OCI-LY7 (cell line): ENCODE results near the gene RGS17. TPM values are rescaled to one million over a fixed set of nuclear protein-coding genes. Genes with fewer than 3 reads are reported as not detected.

Source experiments
- BruUV-seq: library from RNA; stranded (reverse); fragments of 400-500 nt; replicated peaks from 2 replicates; lab custom pipeline; 2021; lab: Mats Ljungman, UMichigan
- CTCF ChIA-PET: fragments of 300-600 bp; sonication (Branson Sonifier 250); formaldehyde crosslinking; loops from one replicate; lab custom pipeline; 2022; ENCODE audit warnings: antibody characterized with exemption; ENCODE audit not compliant: unreplicated experiment; lab: Charles Lee
- POLR2A ChIA-PET: fragments of 300-600 bp; sonication (Branson Sonifier 250); formaldehyde crosslinking; loops from one replicate; lab custom pipeline; 2022; ENCODE audit warnings: antibody characterized with exemption; lab: Charles Lee
- DNase-seq: peaks from one replicate; pipeline ENCODE4 v3.0.0-alpha.2; 2015; ENCODE audit warnings: low spot score
- H2AFZ ChIP-seq: fragments of 200-600 bp; sonication (generic), shearing (Covaris generic); 2 replicates; pipeline ENCODE4 v1.6.1; 2014; ENCODE audit warnings: mild to moderate bottlenecking, antibody characterized with exemption, low read length, moderate library complexity
- H3K27ac ChIP-seq: fragments of 200-600 bp; sonication (generic); 2 replicates; pipeline ENCODE4 v1.5.1; 2014; ENCODE audit warnings: mixed run types, low read depth, mild to moderate bottlenecking, moderate library complexity, low read length, inconsistent platforms; ENCODE audit not compliant: poor library complexity, severe bottlenecking
- H3K36me3 ChIP-seq: fragments of 200-600 bp; sonication (generic); 2 replicates; pipeline ENCODE4 v1.6.1; 2014; ENCODE audit warnings: mild to moderate bottlenecking, antibody characterized with exemption, low read length, moderate library complexity, mixed read lengths; ENCODE audit not compliant: insufficient read depth
- H3K4me1 ChIP-seq: fragments of 200-600 bp; sonication (generic); 2 replicates; pipeline ENCODE4 v1.5.1; 2014; ENCODE audit warnings: mild to moderate bottlenecking, low read length; ENCODE audit not compliant: insufficient read depth, poor library complexity, severe bottlenecking
- H3K4me2 ChIP-seq: fragments of 200-600 bp; sonication (generic); 2 replicates; pipeline ENCODE4 v1.6.1; 2014; ENCODE audit warnings: mild to moderate bottlenecking, low read length
- H3K4me3 ChIP-seq: fragments of 200-600 bp; sonication (generic); 2 replicates; pipeline ENCODE4 v1.5.1; 2014; ENCODE audit warnings: mild to moderate bottlenecking, low read depth, low read length; ENCODE audit not compliant: poor library complexity, severe bottlenecking
- H3K79me2 ChIP-seq: fragments of 200-600 bp; sonication (generic); 2 replicates; pipeline ENCODE4 v1.6.1; 2016; ENCODE audit warnings: low read depth, mild to moderate bottlenecking, low read length, moderate library complexity, mixed read lengths; ENCODE audit not compliant: insufficient read depth
- H3K9me2 ChIP-seq: fragments of 200-600 bp; sonication (generic); 2 replicates; pipeline ENCODE4 v1.6.1; 2016; ENCODE audit warnings: mild to moderate bottlenecking, low read length, mixed read lengths; ENCODE audit not compliant: insufficient read depth
- H3K9me3 ChIP-seq: fragments of 200-600 bp; sonication (generic); 2 replicates; pipeline ENCODE4 v1.6.1; 2014; ENCODE audit warnings: mild to moderate bottlenecking, mixed run types, low read length, mixed read lengths
- H4K20me1 ChIP-seq: fragments of 200-600 bp; sonication (generic); 2 replicates; pipeline ENCODE4 v1.6.1; 2014; ENCODE audit warnings: mild to moderate bottlenecking, antibody characterized with exemption, low read length, moderate library complexity, mixed read lengths; ENCODE audit not compliant: insufficient read depth
- CTCF ChIP-seq: fragments of 200-600 bp; sonication (generic); conservative IDR thresholded peaks from 2 replicates; pipeline ENCODE4 v1.5.1; 2014; ENCODE audit warnings: mild to moderate bottlenecking, antibody characterized with exemption, low read length, moderate library complexity, mixed read lengths
- EZH2phosphoT487 ChIP-seq: fragments of 200-600 bp; sonication (generic); IDR thresholded peaks from 2 replicates; pipeline ENCODE4 v1.6.1; 2018; ENCODE audit warnings: low read depth, borderline replicate concordance, mild to moderate bottlenecking, mixed run types, antibody characterized with exemption, low read length, moderate library complexity, mixed read lengths
- intact Hi-C: fragments of 100-400 bp; cut with micrococcal nuclease; formaldehyde crosslinking; loops from one replicate; pipeline ENCODE4 v1.10.0; 2022; ENCODE audit not compliant: unreplicated experiment
- total RNA-seq, 2 experiments: library from RNA; depleted of rRNA in 1 of 2; stranded (reverse); fragments of >200 nt in 1 of 2; shearing (Covaris generic) in 1 of 2; gene quantifications; 2 replicates each; pipeline ENCODE4 v1.2.3, GENCODE V29; 2014 to 2022

The RGS17 gene
- total RNA-seq, 2 experiments from 2014 or later = not detected

DNA sequence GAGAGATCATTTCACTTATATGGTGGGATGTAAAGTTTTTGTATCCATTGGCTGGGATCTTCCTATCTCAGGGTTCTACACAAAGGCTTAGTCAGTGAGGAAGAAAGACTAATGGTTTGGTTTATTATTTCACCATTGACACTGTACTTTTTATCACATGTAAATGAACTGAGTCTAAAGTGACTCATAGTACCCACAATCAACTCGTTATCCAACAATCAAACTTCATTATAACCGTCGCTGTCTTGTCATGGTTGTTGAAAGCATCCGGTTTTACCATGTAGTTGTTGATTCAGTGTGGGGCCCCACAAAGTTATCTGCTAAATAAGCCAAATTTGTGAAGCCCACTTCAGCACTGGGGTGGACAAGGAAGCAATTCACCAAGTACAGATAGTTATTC, 72.8 kb downstream of the RGS17 start:
- Histone ChIP-seq H3K9me3 (no peaks in the 10 kb centered on the region), H3K9me2 (no peaks in the 10 kb centered on the region), H3K36me3 (no peaks in the 10 kb centered on the region), H3K4me1 (no peaks in the 10 kb centered on the region), H3K27ac (no peak overlapping the region), H3K79me2 (no peaks in the 10 kb centered on the region), H4K20me1 (no peaks in the 10 kb centered on the region), H3K4me2 (no peak overlapping the region), H2AFZ (no peak overlapping the region), H3K4me3 (no peak overlapping the region)
- DNase-seq = no peak
- ChIA-PET CTCF (no interaction called here), POLR2A (no interaction called here)
- intact Hi-C loops = no loop called here
- no TSS peak for BruUV-seq
- no peak for TF ChIP-seq EZH2phosphoT487
- TF ChIP-seq CTCF = no peak

GRCh38 chr6:153056308-153056707, 74.8 kb downstream of the RGS17 start:
- no peaks in the 10 kb centered on the region for H3K9me3 ChIP-seq
- no peaks in the 10 kb centered on the region for H4K20me1 ChIP-seq
- no peak for TF ChIP-seq EZH2phosphoT487
- TF ChIP-seq CTCF = no peak
- CTCF ChIA-PET = no interaction called here
- no peaks in the 10 kb centered on the region for H3K4me1 ChIP-seq
- H3K4me3 ChIP-seq = no peak overlapping the region
- intact Hi-C loops = no loop called here
- H3K79me2 ChIP-seq = no peaks in the 10 kb centered on the region
- BruUV-seq = no TSS peak
- no peaks in the 10 kb centered on the region for H3K9me2 ChIP-seq
- H3K27ac ChIP-seq = no peak overlapping the region
- H2AFZ ChIP-seq = no peak overlapping the region
- no peaks in the 10 kb centered on the region for H3K36me3 ChIP-seq
- H3K4me2 ChIP-seq = no peak overlapping the region
- no peak for DNase-seq
- POLR2A ChIA-PET = no interaction called here

DNA sequence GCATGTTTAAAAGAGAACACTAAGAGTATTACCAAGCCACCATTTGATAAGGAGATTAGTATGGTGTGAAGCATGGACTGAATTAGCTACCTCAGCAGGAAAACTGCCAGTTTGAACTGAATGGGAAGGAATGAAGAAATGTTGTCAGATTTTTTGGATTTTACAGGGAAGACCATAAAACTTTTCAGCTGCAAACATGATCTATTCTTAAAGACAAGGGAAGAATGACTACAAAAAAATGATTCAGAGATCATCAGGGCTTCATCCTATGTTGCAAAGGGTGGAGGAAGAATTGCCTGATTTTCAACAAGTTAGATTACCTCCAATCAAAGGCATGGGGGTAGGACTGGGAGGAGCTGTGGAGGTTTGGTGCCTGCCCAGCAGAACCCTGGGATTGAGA, 79.3 kb downstream of the RGS17 start:
- ChIA-PET CTCF (no interaction called here), POLR2A (no interaction called here)
- Histone ChIP-seq H3K9me2 (no peaks in the 10 kb centered on the region), H3K4me2 (no peak overlapping the region), H3K4me1 (no peaks in the 10 kb centered on the region), H3K79me2 (no peaks in the 10 kb centered on the region), H3K27ac (no peak overlapping the region), H3K9me3 (no peaks in the 10 kb centered on the region), H4K20me1 (no peaks in the 10 kb centered on the region), H3K4me3 (no peak overlapping the region), H3K36me3 (no peaks in the 10 kb centered on the region), H2AFZ (no peak overlapping the region)
- no peak for DNase-seq
- no TSS peak for BruUV-seq
- intact Hi-C loops = no loop called here
- TF ChIP-seq EZH2phosphoT487 (no peak), CTCF (no peak)
